Upper lobe of left lung (tissue), 6 donors: ENCODE data around the gene AK9. TPM values are rescaled to one million over a fixed set of nuclear protein-coding genes. Genes with fewer than 3 reads are reported as not detected.

Source experiments
- ATAC-seq, 2 donors: fragments of 200-7000 bp; cut with Tn5 transposase; one replicate each; pipeline ENCODE4 v1.9.1; 2022; ENCODE audit warnings: mild to moderate bottlenecking in 2 of 2, moderate library complexity in 2 of 2; ENCODE audit not compliant: low FRiP score in 2 of 2
- DNase-seq, 2 donors: peaks; one replicate each; pipeline ENCODE4 v3.0.0-alpha.2; 2019 to 2020
- H3K27ac ChIP-seq, 4 donors: fragments of 200-600 bp; sonication (generic); one replicate each; pipeline ENCODE4 v1.5.1; 2016 to 2019
- H3K27me3 ChIP-seq, 4 donors: fragments of 200-600 bp; sonication (generic); one replicate each; pipeline ENCODE4 v1.5.1; 2017 to 2019
- H3K36me3 ChIP-seq, 4 donors: fragments of 200-600 bp; sonication (generic); one replicate each; pipeline ENCODE4 v1.5.1; 2016 to 2019
- H3K4me1 ChIP-seq, 4 donors: fragments of 200-600 bp; sonication (generic); one replicate each; pipeline ENCODE4 v1.5.1; 2018 to 2019
- H3K4me3 ChIP-seq, 4 donors: fragments of 200-600 bp; sonication (generic); one replicate each; pipeline ENCODE4 v1.5.1; 2017 to 2019; ENCODE audit warnings: mild to moderate bottlenecking in 2 of 4, moderate library complexity in 1 of 4
- H3K9me3 ChIP-seq, 4 donors: fragments of 200-600 bp; sonication (generic); one replicate each; pipeline ENCODE4 v1.5.1; 2018 to 2019
- EP300 ChIP-seq, 4 donors: sonication (generic); formaldehyde crosslinking; IDR thresholded peaks; one replicate each; pipeline ENCODE4 v1.5.1; 2017; ENCODE audit warnings: antibody characterized with exemption in 4 of 4, control low read depth in 2 of 4
- POLR2A ChIP-seq, 4 donors: fragments of 450-650 bp; IDR thresholded peaks; one replicate each; pipeline ENCODE4 v1.5.1; 2016 to 2017; ENCODE audit warnings: antibody characterized with exemption in 4 of 4, mild to moderate bottlenecking in 2 of 4
- POLR2AphosphoS5 ChIP-seq, 2 donors: sonication (generic); formaldehyde crosslinking; IDR thresholded peaks; one replicate each; pipeline ENCODE4 v1.5.1; 2017; ENCODE audit warnings: antibody characterized with exemption in 2 of 2
- WGBS, 2 donors: methylation state at CpG; one replicate each; pipeline ENCODE4 v1.1.5; 2017 to 2018; 5-methylcytosine and 5-hydroxymethylcytosine counted together
- total RNA-seq, 6 donors: library from RNA; depleted of rRNA in 4 of 6; stranded (reverse); fragments of >200 nt in 4 of 6; gene quantifications; one replicate each; pipeline versions ENCODE4 v1.1.0 to v1.2.1, GENCODE V29; 2016 to 2021
- TF ChIP-seq, protein P1 (sequence below), 6 experiments: fragments of 450-650 bp in 4 of 6; fragments of 200-600 bp in 2 of 6; sonication (generic) in 2 of 6; IDR thresholded peaks; one replicate each; pipeline ENCODE4 v1.5.1; 2016 to 2019; ENCODE audit warnings: antibody characterized with exemption in 6 of 6
- donor health status: DM: no; HTN: no; CAD: no; lungs with moderate emphysema.
- donor health status: DM: no; HTN: yes; CAD: no; lungs with severe emphysema.

AK9 gene
- total RNA-seq, 6 donors from 2014 or later = 5.9 to 48.2 (median 13.0) TPM

DNA sequence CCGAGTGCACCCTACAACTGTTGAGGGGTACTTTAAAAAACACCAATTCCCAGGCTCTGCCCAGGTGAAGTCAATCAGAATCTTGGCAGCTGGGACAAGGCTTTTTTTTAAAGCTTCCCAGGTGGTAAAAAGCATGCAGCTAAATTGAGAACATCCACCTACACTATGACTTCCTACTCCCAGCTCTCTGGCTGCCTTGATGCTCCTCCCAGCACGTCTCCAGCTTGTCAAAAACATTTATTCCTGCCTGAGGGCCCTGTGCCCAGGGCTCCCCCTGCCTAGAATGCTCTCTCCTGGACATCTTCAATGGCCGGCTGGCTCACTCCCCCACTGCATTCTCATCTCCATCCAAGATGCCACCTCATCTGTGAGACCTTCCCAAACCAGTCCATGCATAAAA is 217.9 kb downstream of the AK9 start:
- H3K36me3 ChIP-seq = peaks cover 6 to 86% (median 69%) of the 10 kb centered on the region in 4 donors
- H3K27me3 ChIP-seq = no peaks in the 10 kb centered on the region
- H3K4me3 ChIP-seq = no peak overlapping the region
- H3K27ac ChIP-seq = no peak overlapping the region
- 95 to 97% methylated on average over 3 of the region's 3 CpGs for WGBS, 2 donors
- no peak for DNase-seq
- peaks cover 3 to 20% (median 9%) of the 10 kb centered on the region in 4 donors for H3K4me1 ChIP-seq
- ATAC-seq = no peak
- TF ChIP-seq POLR2A (IDR thresholded peaks at IDR 0.05) = no peak
- TF ChIP-seq EP300 (IDR thresholded peaks at IDR 0.05) = no peak
- TF ChIP-seq, protein P1, sequence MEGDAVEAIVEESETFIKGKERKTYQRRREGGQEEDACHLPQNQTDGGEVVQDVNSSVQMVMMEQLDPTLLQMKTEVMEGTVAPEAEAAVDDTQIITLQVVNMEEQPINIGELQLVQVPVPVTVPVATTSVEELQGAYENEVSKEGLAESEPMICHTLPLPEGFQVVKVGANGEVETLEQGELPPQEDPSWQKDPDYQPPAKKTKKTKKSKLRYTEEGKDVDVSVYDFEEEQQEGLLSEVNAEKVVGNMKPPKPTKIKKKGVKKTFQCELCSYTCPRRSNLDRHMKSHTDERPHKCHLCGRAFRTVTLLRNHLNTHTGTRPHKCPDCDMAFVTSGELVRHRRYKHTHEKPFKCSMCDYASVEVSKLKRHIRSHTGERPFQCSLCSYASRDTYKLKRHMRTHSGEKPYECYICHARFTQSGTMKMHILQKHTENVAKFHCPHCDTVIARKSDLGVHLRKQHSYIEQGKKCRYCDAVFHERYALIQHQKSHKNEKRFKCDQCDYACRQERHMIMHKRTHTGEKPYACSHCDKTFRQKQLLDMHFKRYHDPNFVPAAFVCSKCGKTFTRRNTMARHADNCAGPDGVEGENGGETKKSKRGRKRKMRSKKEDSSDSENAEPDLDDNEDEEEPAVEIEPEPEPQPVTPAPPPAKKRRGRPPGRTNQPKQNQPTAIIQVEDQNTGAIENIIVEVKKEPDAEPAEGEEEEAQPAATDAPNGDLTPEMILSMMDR (IDR thresholded peaks at IDR 0.05) = no peak
- TF ChIP-seq POLR2AphosphoS5 (IDR thresholded peaks at IDR 0.05) = no peak
- H3K9me3 ChIP-seq = no peaks in the 10 kb centered on the region

DNA sequence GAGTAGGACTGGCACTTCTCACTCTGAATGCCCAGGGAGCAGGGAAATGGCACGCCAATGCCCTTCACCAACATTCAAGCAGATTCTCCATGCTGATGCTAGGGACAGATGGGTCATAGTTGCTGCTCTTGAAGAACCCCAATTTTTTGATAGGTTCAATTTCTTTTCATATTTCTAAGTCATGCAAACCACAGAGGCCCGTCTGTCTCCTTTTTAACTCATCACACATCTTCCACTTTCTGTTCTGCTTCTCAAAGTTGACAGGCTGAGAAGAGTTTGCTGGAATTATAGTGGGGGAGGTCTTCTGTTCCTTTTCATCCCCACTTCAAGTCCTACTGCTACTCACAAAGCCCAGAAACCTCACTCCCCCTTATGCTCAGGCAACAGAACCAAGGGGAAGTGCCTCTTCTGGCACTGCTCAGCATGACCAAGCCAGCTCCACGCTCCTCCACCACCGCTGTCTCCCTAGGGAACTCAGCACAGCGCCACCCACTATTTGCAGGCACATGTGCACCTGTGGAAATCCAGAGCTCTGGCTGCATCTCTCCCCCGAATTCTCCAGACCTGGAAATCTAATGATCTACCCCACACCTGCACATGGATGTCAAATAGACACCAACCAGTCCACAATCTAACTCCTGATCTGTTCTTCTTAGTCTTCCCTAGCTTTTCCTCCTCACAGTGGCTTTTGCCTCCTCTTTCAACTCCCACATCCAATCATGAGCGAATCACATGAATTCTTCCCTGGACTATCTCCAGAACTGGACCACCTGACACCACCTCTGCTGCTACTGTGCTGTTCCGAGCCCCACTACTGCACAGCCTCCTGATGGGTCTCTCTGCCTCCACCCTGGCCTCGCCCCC is 218.6 kb downstream of the AK9 start:
- ATAC-seq = no peak
- Histone ChIP-seq H3K27ac (no peak overlapping the region), H3K9me3 (no peaks in the 10 kb centered on the region), H3K36me3 (peaks cover 6 to 89% (median 71%) of the 10 kb centered on the region in 4 donors), H3K4me1 (peaks cover 0 to 13% (median 2%) of the 10 kb centered on the region in 4 donors), H3K4me3 (no peak overlapping the region), H3K27me3 (no peaks in the 10 kb centered on the region)
- WGBS, 2 donors = 94 to 95% methylated on average over 9 of the region's 9 CpGs
- TF ChIP-seq EP300 (IDR thresholded peaks at IDR 0.05) (no peak), POLR2A (IDR thresholded peaks at IDR 0.05) (no peak), POLR2AphosphoS5 (IDR thresholded peaks at IDR 0.05) (no peak)
- TF ChIP-seq, protein P1 (IDR thresholded peaks at IDR 0.05) = no peak
- no peak for DNase-seq

DNA sequence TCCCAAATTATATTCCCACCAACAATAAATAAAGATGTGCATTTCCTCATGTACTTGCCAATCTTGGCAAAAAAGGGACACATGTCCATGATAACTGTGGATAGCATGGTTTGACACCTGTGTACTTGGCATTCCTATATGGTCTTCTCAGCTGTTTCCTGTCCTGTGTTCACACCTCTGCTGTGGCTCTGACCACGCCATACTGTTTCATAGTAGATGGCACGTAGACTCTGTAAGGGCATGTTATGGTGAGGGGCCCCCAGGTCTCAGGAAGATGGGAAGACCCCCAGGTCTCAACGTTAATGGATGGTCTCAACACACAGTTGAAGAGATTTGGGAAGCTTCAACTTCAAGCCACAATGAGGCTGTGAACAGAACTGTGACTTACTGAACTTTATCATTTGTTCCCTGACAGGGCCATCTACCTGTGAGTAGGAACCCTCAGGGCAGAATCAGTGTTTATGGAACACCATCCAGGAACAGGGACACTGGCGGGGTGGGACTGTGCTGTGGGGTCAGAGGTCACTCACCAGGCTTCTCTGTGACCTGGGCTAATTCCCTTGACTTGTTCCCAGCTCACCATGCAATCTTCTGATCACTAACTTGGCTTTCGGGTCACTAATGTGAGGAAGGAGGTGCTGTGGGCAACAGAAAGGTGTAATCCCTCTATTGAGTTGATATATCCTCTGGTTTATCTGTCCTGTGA is 219.7 kb downstream of the AK9 start:
- Histone ChIP-seq H3K36me3 (peaks cover 6 to 96% (median 73%) of the 10 kb centered on the region in 4 donors), H3K4me3 (no peak overlapping the region), H3K27ac (no peak overlapping the region), H3K4me1 (peaks cover 0 to 10% (median 2%) of the 10 kb centered on the region in 4 donors), H3K9me3 (no peaks in the 10 kb centered on the region), H3K27me3 (no peaks in the 10 kb centered on the region)
- DNase-seq (no peak), ATAC-seq (no peak)
- 90 to 94% methylated on average over 5 of the region's 5 CpGs for WGBS, 2 donors
- no peak for TF ChIP-seq POLR2AphosphoS5 (IDR thresholded peaks at IDR 0.05)
- no peak for TF ChIP-seq EP300 (IDR thresholded peaks at IDR 0.05)
- TF ChIP-seq, protein P1 (IDR thresholded peaks at IDR 0.05) = no peak
- no peak for TF ChIP-seq POLR2A (IDR thresholded peaks at IDR 0.05)

DNA sequence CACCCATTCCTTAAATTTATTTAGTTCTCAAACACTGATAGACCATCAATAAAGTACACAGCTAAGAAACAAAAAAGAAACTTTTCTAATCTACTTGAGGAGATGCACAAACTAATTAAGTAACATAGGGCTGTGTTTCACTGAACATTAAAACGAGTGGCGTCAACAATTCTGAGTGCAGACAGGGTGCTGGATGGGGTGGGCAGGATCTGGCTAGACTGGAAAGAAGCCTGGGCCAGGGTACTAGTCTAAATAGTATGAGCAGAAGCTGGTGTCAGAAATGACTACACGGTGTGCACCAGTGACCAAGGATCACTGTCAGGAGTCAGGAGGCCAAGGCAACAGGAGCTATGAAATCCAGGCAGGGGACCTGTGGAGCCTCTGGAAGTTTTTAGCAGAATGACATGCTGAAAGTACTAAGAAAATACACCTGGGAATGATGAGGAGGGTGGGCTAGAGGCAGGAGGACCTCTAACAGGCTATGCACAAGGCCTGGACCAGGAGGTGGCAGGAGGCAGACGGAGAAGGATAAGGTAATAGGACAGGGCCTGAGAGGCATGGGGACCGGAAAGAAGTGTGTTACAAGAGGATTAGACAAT is 221.3 kb downstream of the AK9 start:
- Histone ChIP-seq H3K9me3 (no peaks in the 10 kb centered on the region), H3K4me3 (no peak overlapping the region), H3K36me3 (peaks cover 6 to 96% (median 69%) of the 10 kb centered on the region in 4 donors), H3K27me3 (no peaks in the 10 kb centered on the region), H3K27ac (no peak overlapping the region), H3K4me1 (peaks cover 0 to 10% (median 4%) of the 10 kb centered on the region in 4 donors)
- no peak for TF ChIP-seq EP300 (IDR thresholded peaks at IDR 0.05)
- DNase-seq (no peak), ATAC-seq (no peak)
- 86 to 88% methylated on average over 5 of the region's 5 CpGs for WGBS, 2 donors

DNA sequence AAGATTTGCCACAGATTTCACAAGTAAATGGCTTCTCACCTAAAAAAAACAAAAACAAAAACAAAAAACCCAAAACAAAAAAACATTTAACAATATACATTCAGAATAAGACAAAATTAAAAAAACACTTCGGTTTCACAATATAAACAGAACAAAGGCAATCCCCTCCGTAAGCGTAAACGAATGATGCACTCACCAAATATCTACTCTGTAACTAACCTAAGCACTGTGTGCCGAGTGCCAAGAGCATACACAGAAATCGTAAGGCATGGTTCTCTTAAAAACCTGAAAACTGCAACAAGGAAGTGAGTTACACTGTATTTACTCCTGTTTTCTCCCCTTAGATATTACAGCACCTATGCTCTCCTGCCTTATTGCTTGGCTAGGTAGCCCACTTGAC is 223.3 kb downstream of the AK9 start:
- no peak overlapping the region for H3K27ac ChIP-seq
- no peaks in the 10 kb centered on the region for H3K27me3 ChIP-seq
- peaks cover 0 to 10% (median 4%) of the 10 kb centered on the region in 4 donors for H3K4me1 ChIP-seq
- 89 to 95% methylated on average over 6 of the region's 6 CpGs for WGBS, 2 donors
- DNase-seq (no peak), ATAC-seq (no peak)
- no peaks in the 10 kb centered on the region for H3K9me3 ChIP-seq
- peaks cover 0 to 89% (median 54%) of the 10 kb centered on the region in 4 donors for H3K36me3 ChIP-seq
- no peak overlapping the region for H3K4me3 ChIP-seq
- TF ChIP-seq POLR2AphosphoS5 (IDR thresholded peaks at IDR 0.05) = no peak
